Measurements from ENCODE around the gene PTMS.

DNA sequence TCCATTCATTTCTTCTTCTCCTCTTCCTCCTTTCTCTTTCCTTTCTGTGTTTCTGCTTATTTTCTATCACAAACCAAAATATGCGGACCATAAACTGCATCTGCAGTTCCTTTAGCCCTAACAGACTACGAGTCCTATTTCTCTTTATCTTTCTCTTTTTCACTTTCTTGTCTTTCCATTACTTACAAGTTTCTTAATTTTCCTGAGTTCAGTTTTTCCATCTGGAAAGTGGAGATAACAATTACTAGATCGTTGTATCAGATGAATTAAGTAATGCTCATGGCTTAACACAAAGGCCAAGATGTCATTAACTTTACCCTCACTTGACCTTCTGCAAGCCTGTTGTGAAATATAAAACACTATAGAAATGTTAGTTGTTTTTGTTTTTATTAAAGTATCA, 43.3 kb upstream of the PTMS start:
- TF ChIP-seq, protein P1, sequence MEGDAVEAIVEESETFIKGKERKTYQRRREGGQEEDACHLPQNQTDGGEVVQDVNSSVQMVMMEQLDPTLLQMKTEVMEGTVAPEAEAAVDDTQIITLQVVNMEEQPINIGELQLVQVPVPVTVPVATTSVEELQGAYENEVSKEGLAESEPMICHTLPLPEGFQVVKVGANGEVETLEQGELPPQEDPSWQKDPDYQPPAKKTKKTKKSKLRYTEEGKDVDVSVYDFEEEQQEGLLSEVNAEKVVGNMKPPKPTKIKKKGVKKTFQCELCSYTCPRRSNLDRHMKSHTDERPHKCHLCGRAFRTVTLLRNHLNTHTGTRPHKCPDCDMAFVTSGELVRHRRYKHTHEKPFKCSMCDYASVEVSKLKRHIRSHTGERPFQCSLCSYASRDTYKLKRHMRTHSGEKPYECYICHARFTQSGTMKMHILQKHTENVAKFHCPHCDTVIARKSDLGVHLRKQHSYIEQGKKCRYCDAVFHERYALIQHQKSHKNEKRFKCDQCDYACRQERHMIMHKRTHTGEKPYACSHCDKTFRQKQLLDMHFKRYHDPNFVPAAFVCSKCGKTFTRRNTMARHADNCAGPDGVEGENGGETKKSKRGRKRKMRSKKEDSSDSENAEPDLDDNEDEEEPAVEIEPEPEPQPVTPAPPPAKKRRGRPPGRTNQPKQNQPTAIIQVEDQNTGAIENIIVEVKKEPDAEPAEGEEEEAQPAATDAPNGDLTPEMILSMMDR (conservative IDR thresholded peaks at IDR 0.05) = no peak
- no peak for TF ChIP-seq EZH2 (IDR thresholded peaks at IDR 0.05; ENCODE audit: low read depth)

Data from PC-9 (cell line).